Measurements from ENCODE around the gene GPS2.
"Not testable (repeated sequence)": the region's sequence is repeated elsewhere in the genome, so short reads cannot be mapped to it uniquely, and the experiment has no call there.

The GPS2 gene

GRCh38 chr17:7314719-7315569 is at the start of gene GPS2:
Gene GPS2 (minus strand): TSS chr17:7315360. CDS start chr17:7315052, 308 bp downstream.
- no peak for DNase-seq (ENCODE audit: low read depth, low spot score)

GRCh38 chr17:7363311-7363710 is 48.2 kb upstream of the GPS2 start:
- no peak for DNase-seq (ENCODE audit: low read depth, low spot score)

GRCh38 chr17:7361906-7362305 is 46.7 kb upstream of the GPS2 start:
- DNase-seq (ENCODE audit: low read depth, low spot score), result no peak

- no peak for DNase-seq (ENCODE audit: low read depth, low spot score)
These were observed 42.2 kb upstream of the GPS2 start for GRCh38 chr17:7357381-7357780.

GRCh38 chr17:7356756-7357155 is 41.6 kb upstream of the GPS2 start:
- no peak for DNase-seq (ENCODE audit: low read depth, low spot score)

- no peak for DNase-seq (ENCODE audit: low read depth, low spot score)
These were observed 41.0 kb upstream of the GPS2 start for GRCh38 chr17:7356072-7356549.

GRCh38 chr17:7355573-7355972 is 40.4 kb upstream of the GPS2 start:
- no peak for DNase-seq (ENCODE audit: low read depth, low spot score)

- no peak for DNase-seq (ENCODE audit: low read depth, low spot score)
These were observed 39.9 kb upstream of the GPS2 start, which contains the start of gene TMEM95 for GRCh38 chr17:7355053-7355452. Gene TMEM95 (plus strand): TSS chr17:7355156. CDS start chr17:7355205, 49 bp downstream.

- DNase-seq (ENCODE audit: low read depth, low spot score), result no peak
These were observed 39.2 kb upstream of the GPS2 start for GRCh38 chr17:7354262-7354843.

GRCh38 chr17:7352910-7353635 is 37.9 kb upstream of the GPS2 start:
- DNase-seq (ENCODE audit: low read depth, low spot score), result no peak

GRCh38 chr17:7352503-7352889 is 37.3 kb upstream of the GPS2 start:
- no peak for DNase-seq (ENCODE audit: low read depth, low spot score)

- no peak for DNase-seq (ENCODE audit: low read depth, low spot score)
These were observed 36.7 kb upstream of the GPS2 start, which contains the start of gene KCTD11 for GRCh38 chr17:7351665-7352502. Gene KCTD11 (plus strand): TSS chr17:7352162.

GRCh38 chr17:7348478-7349242 is 33.5 kb upstream of the GPS2 start:
- DNase-seq (ENCODE audit: low read depth, low spot score), result no peak

GRCh38 chr17:7347630-7348477 is 32.7 kb upstream of the GPS2 start:
- DNase-seq (ENCODE audit: low read depth, low spot score), result no peak

GRCh38 chr17:7346761-7347614 is 31.8 kb upstream of the GPS2 start:
- DNase-seq (ENCODE audit: low read depth, low spot score), result no peak

- no peak for DNase-seq (ENCODE audit: low read depth, low spot score)
These were observed 28.1 kb upstream of the GPS2 start for GRCh38 chr17:7343250-7343649.

GRCh38 chr17:7341842-7342241 is 26.7 kb upstream of the GPS2 start:
- no peak for DNase-seq (ENCODE audit: low read depth, low spot score)

GRCh38 chr17:7340179-7340578 is 25.0 kb upstream of the GPS2 start:
- DNase-seq (ENCODE audit: low read depth, low spot score), result no peak

- DNase-seq (ENCODE audit: low read depth, low spot score), result not testable (repeated sequence)
These were observed 22.4 kb upstream of the GPS2 start for GRCh38 chr17:7337600-7337999.
